GM11168 (cell line): ENCODE data around the gene ZNF213.

ENCODE experiments used
- in situ Hi-C: fragments of 300-500 bp; cut with MboI; formaldehyde crosslinking; loops from one replicate; pipeline ENCODE4 v1.12.0; 2022; ENCODE audit warnings: low sequenced_read_pairs; ENCODE audit not compliant: unreplicated experiment

The ZNF213 gene

GRCh38 chr16:3099732-3100499 lies 34.9 kb upstream of the ZNF213 start:
- in situ Hi-C loops, result no loop called here

- in situ Hi-C loops, result no loop called here
Measured at GRCh38 chr16:3101018-3101840, 33.6 kb upstream of the ZNF213 start.

GRCh38 chr16:3101841-3102470 lies 32.9 kb upstream of the ZNF213 start:
- in situ Hi-C loops, result no loop called here

DNA sequence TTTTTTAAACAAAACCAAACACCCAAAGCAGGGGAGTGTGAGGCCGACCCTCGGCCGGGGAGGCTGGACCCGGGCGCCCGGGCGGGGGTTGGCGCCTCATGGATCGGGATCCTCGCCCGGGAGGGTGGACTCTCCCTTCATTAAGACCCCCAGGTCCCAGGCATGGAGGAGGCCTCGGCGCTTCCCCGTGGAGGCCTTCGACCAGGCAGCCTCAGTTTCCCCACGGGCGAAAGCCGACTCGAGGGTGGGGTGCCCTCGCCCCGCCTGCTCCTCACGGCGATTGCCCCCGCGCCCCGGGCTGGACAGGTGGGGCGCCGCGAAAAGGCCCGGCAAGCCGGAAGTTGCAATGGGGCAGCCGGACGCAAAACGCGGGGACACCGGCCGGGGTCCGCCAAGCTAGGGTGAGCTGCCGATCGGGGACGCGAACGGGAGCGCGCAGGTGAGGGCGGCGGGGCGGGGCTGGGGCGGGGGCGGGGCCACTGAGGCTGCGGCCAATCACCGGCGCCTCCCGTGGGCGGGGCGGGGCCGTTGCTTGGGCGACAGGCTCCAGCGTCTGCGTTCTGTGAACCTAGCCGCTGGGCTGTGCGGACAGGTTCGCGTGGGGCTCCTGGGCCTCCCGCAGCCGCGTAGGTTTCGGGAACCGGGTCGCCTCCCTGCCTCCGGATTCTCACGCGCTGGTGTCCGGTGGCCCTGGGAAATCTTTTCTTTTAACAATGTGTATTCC lies 28.5 kb upstream of the ZNF213 start:
- in situ Hi-C loops, result no loop called here

- in situ Hi-C loops, result no loop called here
Measured at GRCh38 chr16:3112058-3112880, 22.6 kb upstream of the ZNF213 start, which contains the start of gene ZNF205. TSS of gene ZNF205 (plus strand) at chr16:3112586. CDS start at chr16:3113431, 845 bp downstream.

- in situ Hi-C loops, result no loop called here
Measured at GRCh38 chr16:3112881-3113574, 21.8 kb upstream of the ZNF213 start.

DNA sequence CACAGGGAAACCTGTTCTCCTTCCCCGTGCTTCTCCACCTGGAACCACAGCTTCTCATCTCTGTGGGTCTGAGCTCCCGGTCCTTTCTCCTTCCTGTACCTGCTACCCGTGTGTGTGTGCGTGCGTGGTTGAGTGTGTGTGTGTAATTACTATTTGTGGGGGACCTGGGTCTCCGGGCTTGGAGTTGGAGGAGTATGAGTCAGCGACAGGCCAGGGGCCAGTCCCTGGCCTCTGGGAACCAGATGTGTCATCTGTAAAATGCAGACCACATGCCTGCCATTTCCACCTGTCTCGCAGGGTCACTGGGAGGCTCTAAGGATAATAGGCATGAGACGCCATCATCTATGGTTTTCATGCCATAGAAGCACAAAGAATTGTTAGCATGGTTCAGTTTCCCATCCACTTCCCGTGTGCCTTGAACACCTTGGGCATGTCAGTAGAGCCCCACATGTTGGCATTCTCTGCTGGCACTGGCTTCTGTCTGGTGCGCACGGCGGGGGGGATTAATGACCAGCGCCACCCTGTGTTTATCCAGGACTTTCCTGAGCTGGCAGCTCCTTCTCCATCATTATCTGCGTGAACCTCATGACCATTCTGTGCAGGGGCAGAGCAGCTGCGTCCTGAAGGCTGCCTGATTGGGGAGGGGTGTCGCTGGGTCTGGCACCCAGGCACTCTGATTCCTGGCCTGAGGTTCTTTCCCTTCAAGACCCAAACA lies 20.9 kb upstream of the ZNF213 start:
- in situ Hi-C loops, result no loop called here

DNA sequence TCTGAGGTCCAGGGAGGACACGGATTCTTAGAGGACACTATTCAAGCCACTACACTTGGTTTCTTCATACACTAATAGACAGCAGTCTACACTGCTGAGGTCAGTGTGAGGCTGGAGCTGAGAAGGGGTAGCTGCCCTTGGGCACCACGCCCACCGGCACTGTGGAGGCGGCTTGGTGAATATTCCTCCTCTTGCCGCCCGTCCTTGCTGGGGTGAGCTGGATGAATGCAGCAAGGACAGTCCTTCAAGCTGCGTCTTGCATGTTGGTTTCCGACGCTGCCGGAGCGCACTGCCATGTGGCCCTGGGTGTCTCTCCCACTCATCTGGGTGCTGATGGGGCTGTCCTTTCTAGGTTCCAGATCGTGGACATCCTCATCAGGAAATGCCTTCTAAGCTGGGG lies 19.8 kb upstream of the ZNF213 start:
- in situ Hi-C loops, result no loop called here

DNA sequence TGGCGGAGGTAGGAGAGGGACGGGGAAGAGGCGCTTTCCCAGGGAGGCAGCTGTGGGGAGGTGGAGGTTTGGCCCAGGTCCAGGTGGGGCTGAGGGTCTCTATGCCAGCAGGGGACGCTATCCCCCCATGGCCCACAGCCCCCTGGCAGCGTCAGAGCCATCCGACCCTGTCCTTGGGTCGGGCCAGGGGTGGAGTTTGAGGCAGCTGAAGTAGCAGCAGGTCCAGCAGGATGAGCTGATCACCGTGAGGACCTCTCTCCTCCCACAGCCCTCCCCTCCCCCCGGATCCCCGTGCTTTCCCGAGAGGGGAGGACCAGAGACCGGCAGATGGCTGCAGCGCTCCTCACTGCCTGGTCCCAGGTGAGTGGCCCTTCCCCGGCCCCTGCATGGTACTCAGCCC lies 19.3 kb upstream of the ZNF213 start:
- in situ Hi-C loops, result no loop called here

DNA sequence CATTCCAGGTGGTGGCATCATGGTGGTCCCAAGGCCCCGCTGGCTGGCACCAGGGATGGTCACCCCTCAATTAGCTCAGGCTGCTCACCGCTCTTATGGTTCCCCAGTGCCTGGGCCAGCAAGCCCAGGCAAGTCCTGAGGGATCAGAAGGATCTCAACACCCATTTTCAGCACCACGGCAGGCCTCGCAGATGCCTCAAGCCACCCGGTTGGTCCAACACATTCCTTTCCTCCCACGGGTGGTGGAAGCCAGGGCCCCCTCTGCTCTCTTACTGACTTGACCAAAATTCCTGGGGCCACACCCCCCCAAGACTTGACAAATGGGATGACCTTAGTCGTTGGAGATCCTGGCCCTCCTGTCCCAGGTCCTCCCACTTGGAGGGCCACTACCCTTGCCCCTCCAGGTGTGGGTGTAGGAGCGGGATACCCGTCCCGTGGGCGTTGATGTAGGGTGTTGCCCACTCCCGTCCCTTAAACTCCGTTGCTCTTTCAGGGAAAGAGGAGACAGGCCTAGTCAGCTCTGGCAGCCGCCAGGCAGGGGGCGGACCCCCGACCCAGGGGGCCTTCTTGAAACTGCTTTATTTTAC lies 16.5 kb upstream of the ZNF213 start:
- in situ Hi-C loops, result no loop called here

DNA sequence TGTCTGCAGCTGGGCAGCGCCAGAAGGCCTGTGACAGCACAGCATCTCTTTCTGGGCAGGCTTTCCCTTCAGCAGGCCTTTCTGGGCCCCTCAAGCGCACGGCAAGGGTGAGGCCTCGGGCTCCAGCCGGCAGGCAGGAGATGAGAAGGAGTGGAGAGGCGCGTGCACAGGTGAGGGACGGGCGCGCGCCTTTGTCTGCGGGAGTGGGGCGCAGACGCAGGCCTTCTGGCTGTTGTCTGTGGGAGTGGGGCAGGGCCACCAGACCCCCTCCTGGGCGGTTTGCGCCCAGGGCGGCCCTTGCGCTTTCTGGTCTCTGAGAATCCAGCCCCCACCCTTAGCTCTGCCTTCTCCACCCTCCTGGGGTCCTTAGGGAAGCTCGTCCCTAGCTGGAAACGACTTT lies 16.0 kb upstream of the ZNF213 start:
- in situ Hi-C loops, result no loop called here

DNA sequence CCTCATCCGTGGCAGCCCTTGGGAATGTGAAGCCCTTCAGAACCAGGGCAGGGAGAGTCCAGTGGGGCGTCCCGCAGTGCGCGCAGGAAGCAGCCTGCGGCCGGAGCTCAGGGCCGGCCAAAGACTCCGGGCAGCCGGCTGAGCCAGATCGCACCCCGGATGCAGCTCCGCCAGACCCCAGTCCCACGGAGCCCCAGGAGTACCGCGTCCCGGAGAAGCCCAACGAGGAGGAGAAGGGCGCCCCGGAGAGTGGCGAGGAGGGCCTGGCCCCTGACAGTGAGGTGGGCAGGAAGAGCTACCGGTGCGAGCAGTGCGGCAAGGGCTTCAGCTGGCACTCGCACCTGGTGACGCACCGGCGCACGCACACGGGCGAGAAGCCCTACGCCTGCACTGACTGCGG lies 15.5 kb upstream of the ZNF213 start:
- in situ Hi-C loops, result no loop called here

GRCh38 chr16:3119701-3120408 lies 15.0 kb upstream of the ZNF213 start:
- in situ Hi-C loops, result no loop called here

- in situ Hi-C loops, result no loop called here
Measured at GRCh38 chr16:3120435-3120834, 14.4 kb upstream of the ZNF213 start.

DNA sequence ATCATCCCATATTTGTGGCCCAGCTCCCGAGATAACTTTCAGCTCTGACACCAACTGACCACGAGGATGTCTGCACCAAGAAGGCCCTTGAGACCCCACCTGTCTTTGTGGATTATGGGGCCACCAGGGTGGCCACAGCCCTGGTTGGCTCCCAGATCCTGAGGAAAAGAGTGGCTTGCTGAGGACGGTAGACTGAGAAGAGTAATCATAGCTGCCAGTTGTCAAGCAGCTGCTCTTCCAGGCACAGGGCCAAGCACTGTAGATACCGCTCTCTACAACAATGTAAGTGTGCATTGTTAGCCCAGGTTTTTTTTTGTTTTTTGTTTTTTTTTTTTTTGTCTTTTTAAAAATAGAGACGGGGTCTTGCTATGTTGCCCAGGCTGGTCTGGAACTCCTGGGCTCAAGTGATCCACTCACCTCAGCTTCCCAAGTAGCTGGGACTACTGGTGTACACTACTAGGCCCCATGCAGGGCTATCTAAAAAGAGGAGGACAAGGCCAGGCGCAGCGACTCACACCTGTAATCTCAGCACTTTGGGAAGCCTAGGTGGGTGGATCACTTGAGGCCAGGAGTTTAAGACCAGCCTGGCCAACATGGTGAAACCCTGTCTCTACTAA lies 12.9 kb upstream of the ZNF213 start:
- in situ Hi-C loops, result no loop called here

GRCh38 chr16:3122926-3123570 lies 11.8 kb upstream of the ZNF213 start:
- in situ Hi-C loops, result no loop called here
